A549 (cell line): ENCODE results near the gene LSM14B.

Experiments used
- CBX8 ChIP-seq: fragments of 200-600 bp; sonication (generic); IDR thresholded peaks from 2 replicates; pipeline ENCODE4 v1.6.1; 2016
- CHD4 ChIP-seq: fragments of 200-600 bp; sonication (generic); IDR thresholded peaks from 2 replicates; pipeline ENCODE4 v1.6.1; 2016; ENCODE audit warnings: antibody characterized with exemption, mild to moderate bottlenecking, borderline replicate concordance
- CTCF ChIP-seq: fragments of >200 bp; sonication (Bioruptor Twin); formaldehyde crosslinking; IDR thresholded peaks from 3 replicates; pipeline ENCODE4 v1.5.1; 2016
- E2F6 ChIP-seq: IDR thresholded peaks from 2 replicates; pipeline ENCODE4 v1.6.1; 2012; ENCODE audit warnings: low read depth, borderline replicate concordance
- EP300 ChIP-seq, 2 experiments: fragments of >200 bp; sonication (Bioruptor Twin); formaldehyde crosslinking; IDR thresholded peaks; 2 replicates in 1 of 2; 3 replicates in 1 of 2; pipeline ENCODE4 v1.6.1; 2016 to 2017
- ESRRA ChIP-seq: fragments of 150-350 bp; IDR thresholded peaks from 2 replicates; pipeline ENCODE4 v1.6.1; 2014; ENCODE audit warnings: mild to moderate bottlenecking, low read length, borderline replicate concordance
- POLR2A ChIP-seq: IDR thresholded peaks from 2 replicates; pipeline ENCODE4 v1.6.1; 2012; ENCODE audit warnings: mild to moderate bottlenecking, low read length
- SMC3 ChIP-seq: fragments of >200 bp; sonication (Bioruptor Twin); formaldehyde crosslinking; IDR thresholded peaks from 3 replicates; pipeline ENCODE4 v1.6.1; 2018; ENCODE audit warnings: inconsistent platforms
- USF2 ChIP-seq: fragments of 450-650 bp; IDR thresholded peaks from 2 replicates; pipeline ENCODE4 v1.6.1; 2014; ENCODE audit warnings: antibody characterized with exemption

- TF ChIP-seq CTCF = no peak
- no peak for TF ChIP-seq EP300 (IDR thresholded peaks at IDR 0.05)
- TF ChIP-seq CHD4 = no peak
- no peak for TF ChIP-seq E2F6
- TF ChIP-seq POLR2A = no peak
- TF ChIP-seq SMC3 = no peak
- TF ChIP-seq CBX8 = no peak
- no peak for TF ChIP-seq USF2
- no peak for TF ChIP-seq ESRRA
These were observed 26.6 kb downstream of the LSM14B start for GRCh38 chr20:62148908-62149314.
